ENCODE results near the gene TMEM39A.
A peak's percentile ranks its signal among the peaks of the same experiment; 100 is the strongest.

The TMEM39A gene

GRCh38 chr3:119433613-119434325 is 29.6 kb downstream of the TMEM39A start:
- DNase-seq (ENCODE audit: low read depth): no peak
- TF ChIP-seq CTCF (IDR thresholded peaks at IDR 0.05; ENCODE audit: control insufficient read depth, extremely low read depth, insufficient read depth): no peak
- no peak overlapping the region for H3K4me3 ChIP-seq (ENCODE audit: low read depth, low read length)

- no peak for DNase-seq (ENCODE audit: low read depth)
- no peak for TF ChIP-seq CTCF (IDR thresholded peaks at IDR 0.05; ENCODE audit: control insufficient read depth, extremely low read depth, insufficient read depth)
- no peak overlapping the region for H3K4me3 ChIP-seq (ENCODE audit: low read depth, low read length)
These were observed 34.9 kb downstream of the TMEM39A start for GRCh38 chr3:119428538-119428937.

GRCh38 chr3:119427669-119428068 is 35.7 kb downstream of the TMEM39A start:
- H3K4me3 ChIP-seq (ENCODE audit: low read depth, low read length): no peak overlapping the region
- no peak for TF ChIP-seq CTCF (IDR thresholded peaks at IDR 0.05; ENCODE audit: control insufficient read depth, extremely low read depth, insufficient read depth)
- no peak for DNase-seq (ENCODE audit: low read depth)

DNA sequence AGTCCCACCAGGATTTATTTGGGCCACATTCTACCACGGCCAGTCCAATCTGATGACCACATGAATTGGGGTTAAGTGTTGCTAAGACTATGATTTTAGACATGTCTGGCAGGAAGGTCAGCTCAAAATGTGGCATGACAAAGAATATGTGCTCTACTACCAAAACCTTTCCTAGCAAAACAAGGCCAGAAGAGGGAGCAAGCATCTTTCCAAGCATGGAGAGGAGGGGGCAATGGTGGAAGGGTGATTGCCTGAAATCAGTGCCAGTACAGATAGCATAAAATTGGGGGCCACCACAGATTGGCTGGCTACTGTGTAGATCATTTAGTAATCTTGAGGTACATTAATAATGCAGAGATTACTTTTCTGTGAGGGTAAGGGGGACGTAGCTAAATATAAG is 43.2 kb downstream of the TMEM39A start:
- H3K4me3 ChIP-seq (ENCODE audit: low read depth, low read length): no peak overlapping the region
- DNase-seq (ENCODE audit: low read depth): no peak
- peak; percentile 8; the same call in 1 of the 2 replicates for TF ChIP-seq CTCF (IDR thresholded peaks at IDR 0.05; ENCODE audit: control insufficient read depth, extremely low read depth, insufficient read depth)

DNA sequence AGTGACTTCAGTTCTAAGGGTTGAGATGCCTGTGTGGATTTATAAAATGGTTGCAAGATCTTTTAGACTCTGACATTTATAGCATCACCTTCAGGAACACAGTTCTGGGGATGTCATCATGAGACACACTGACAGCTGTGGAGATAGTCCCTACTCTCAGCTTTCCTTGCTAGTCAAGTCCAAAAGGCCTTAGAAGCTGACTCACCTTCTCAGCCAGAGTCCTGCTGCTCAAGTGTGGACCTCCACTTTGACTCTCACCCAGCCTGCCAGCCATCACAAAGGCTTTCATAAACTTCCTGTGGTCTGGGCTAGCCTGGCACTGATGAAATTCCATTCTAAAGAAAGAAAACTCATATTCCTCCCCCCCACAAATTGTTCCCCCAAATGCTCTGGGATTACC is 44.8 kb downstream of the TMEM39A start:
- no peak for DNase-seq (ENCODE audit: low read depth)
- TF ChIP-seq CTCF (IDR thresholded peaks at IDR 0.05; ENCODE audit: control insufficient read depth, extremely low read depth, insufficient read depth): no peak
- H3K4me3 ChIP-seq (ENCODE audit: low read depth, low read length): no peak overlapping the region

DNA sequence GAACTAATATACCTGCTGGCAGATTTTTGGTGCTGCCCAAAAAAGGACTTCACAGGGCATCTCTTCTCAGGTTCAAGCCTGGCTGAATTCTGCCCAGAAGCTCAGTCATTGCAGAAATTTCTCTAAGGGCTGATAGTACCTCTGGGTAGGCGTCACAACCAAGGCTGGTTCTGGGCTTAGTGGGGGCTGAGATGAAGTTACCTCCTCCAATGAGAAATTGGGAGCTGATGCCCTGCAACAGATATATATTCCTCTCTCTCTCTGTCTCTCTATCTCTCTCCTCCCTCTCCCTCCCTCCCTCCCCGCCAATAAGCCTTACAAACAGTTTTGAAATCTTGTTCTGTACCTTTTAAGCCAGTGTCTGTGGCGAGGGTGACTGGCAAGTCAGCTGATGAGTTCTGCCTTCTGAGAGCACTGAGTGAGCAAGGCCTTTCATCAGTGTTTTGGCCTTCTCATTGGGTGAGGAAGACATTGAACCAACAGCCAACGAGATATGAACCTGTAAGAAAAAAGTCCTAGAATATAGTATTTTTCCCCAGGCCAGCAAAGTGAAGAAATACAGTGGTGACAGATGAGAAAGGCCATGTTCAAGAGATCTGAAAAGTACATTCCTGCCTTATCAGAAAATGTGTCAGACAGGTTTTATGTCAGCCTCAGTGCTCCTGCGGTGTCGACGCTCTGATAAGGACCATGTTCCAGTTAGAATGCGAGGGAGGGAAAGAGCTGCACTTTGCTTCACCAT is 45.5 kb downstream of the TMEM39A start:
- H3K4me3 ChIP-seq (ENCODE audit: low read depth, low read length): no peak overlapping the region
- TF ChIP-seq CTCF (IDR thresholded peaks at IDR 0.05; ENCODE audit: control insufficient read depth, extremely low read depth, insufficient read depth): no peak
- DNase-seq (ENCODE audit: low read depth): no peak
